ENCODE data around the gene ARHGAP30.
A peak's percentile ranks its signal among the peaks of the same experiment; 100 is the strongest.
"Not testable (repeated sequence)": the region's sequence is repeated elsewhere in the genome, so short reads cannot be mapped to it uniquely, and the experiment has no call there.

Gene ARHGAP30

GRCh38 chr1:161069731-161070270 lies at the start of gene ARHGAP30:
TSS of gene ARHGAP30 (minus strand) at chr1:161069891. CDS start at chr1:161069624, 267 bp downstream.
- no peak for DNase-seq

- no peak for DNase-seq
These were observed 48.3 kb upstream of the ARHGAP30 start, which contains the start of the genes NIT1 and PFDN2 for GRCh38 chr1:161117759-161118581. TSS of gene NIT1 (plus strand) at chr1:161118105. CDS start at chr1:161118177, 72 bp downstream. TSS of gene PFDN2 (minus strand) at chr1:161118037. CDS start at chr1:161118026, 11 bp downstream.

GRCh38 chr1:161115961-161116360 lies 46.3 kb upstream of the ARHGAP30 start:
- not testable (repeated sequence) for DNase-seq

GRCh38 chr1:161115132-161115711 lies 45.5 kb upstream of the ARHGAP30 start:
- DNase-seq = no peak

GRCh38 chr1:161114556-161114955 lies 44.9 kb upstream of the ARHGAP30 start:
- DNase-seq = no peak

- no peak for DNase-seq
These were observed 44.2 kb upstream of the ARHGAP30 start for GRCh38 chr1:161113915-161114314.

GRCh38 chr1:161111527-161111926 lies 41.8 kb upstream of the ARHGAP30 start:
- DNase-seq = no peak

- DNase-seq = no peak
These were observed 41.4 kb upstream of the ARHGAP30 start for GRCh38 chr1:161111117-161111516.

- DNase-seq = no peak
These were observed 36.7 kb upstream of the ARHGAP30 start for GRCh38 chr1:161106431-161106830.

GRCh38 chr1:161100556-161100955 lies 30.9 kb upstream of the ARHGAP30 start:
- no peak for DNase-seq

- no peak for DNase-seq
These were observed 29.6 kb upstream of the ARHGAP30 start for GRCh38 chr1:161099090-161099802.

- DNase-seq = peak; percentile 69
These were observed 28.7 kb upstream of the ARHGAP30 start, which contains the start of gene KLHDC9 for GRCh38 chr1:161098210-161099068. TSS of gene KLHDC9 (plus strand) at chr1:161098361. CDS start at chr1:161098536, 175 bp downstream.

GRCh38 chr1:161096530-161096929 lies 26.8 kb upstream of the ARHGAP30 start:
- DNase-seq = no peak

GRCh38 chr1:161096015-161096414 lies 26.3 kb upstream of the ARHGAP30 start:
- DNase-seq = no peak

- no peak for DNase-seq
These were observed 25.5 kb upstream of the ARHGAP30 start for GRCh38 chr1:161095230-161095629.

GRCh38 chr1:161094481-161094880 lies 24.8 kb upstream of the ARHGAP30 start:
- no peak for DNase-seq

- no peak for DNase-seq
These were observed 22.9 kb upstream of the ARHGAP30 start for GRCh38 chr1:161092621-161093028.

- no peak for DNase-seq
These were observed 22.3 kb upstream of the ARHGAP30 start for GRCh38 chr1:161091796-161092507.

GRCh38 chr1:161091093-161091492 lies 21.4 kb upstream of the ARHGAP30 start:
- no peak for DNase-seq

GRCh38 chr1:161090617-161091016 lies 20.9 kb upstream of the ARHGAP30 start:
- no peak for DNase-seq

GRCh38 chr1:161089938-161090337 lies 20.2 kb upstream of the ARHGAP30 start:
- no peak for DNase-seq
